ENCODE results near the gene ARHGEF12. TPM values are rescaled to one million over a fixed set of nuclear protein-coding genes. Genes with fewer than 3 reads are reported as not detected.

Gene ARHGEF12
- total RNA-seq, 4 donors from 2014 or later: 52.9 to 77.3 (median 61.4) TPM

- no peaks in the 10 kb centered on the region for H3K9me3 ChIP-seq
- no peaks in the 10 kb centered on the region for H3K36me3 ChIP-seq
- intact Hi-C loops (cut with DNase I; ENCODE audit: low total_unique reads): no loop called here
- H3K4me1 ChIP-seq: no peaks in the 10 kb centered on the region
- TF ChIP-seq CTCF (IDR thresholded peaks at IDR 0.05 in 4 of 5, conservative IDR thresholded peaks at IDR 0.05 in 1 of 5) (no peak), POLR2A (IDR thresholded peaks at IDR 0.05) (no peak)
- H3K4me3 ChIP-seq: no peak overlapping the region
- DNase-seq: no peak
- in situ Hi-C loops (cut with MboI; ENCODE audit: low sequenced_read_pairs in 4 of 4): loop anchor here (5.0 to 25.0 kb wide), 7 partner anchors 166 to 676 kb away; partner anchors contain the start of gene TECTA (in 2 of the 4)
- peaks cover 0 to 9% (median 3%) of the 10 kb centered on the region in 3 donors for H3K27me3 ChIP-seq
- no peak for ATAC-seq
- H3K27ac ChIP-seq: no peak overlapping the region
Measured at GRCh38 chr11:120518356-120518755, 182.1 kb downstream of the ARHGEF12 start.

GRCh38 chr11:120519474-120519873 lies 183.3 kb downstream of the ARHGEF12 start:
- H3K9me3 ChIP-seq: no peaks in the 10 kb centered on the region
- H3K36me3 ChIP-seq: no peaks in the 10 kb centered on the region
- TF ChIP-seq POLR2A (IDR thresholded peaks at IDR 0.05): no peak
- no peak for TF ChIP-seq CTCF (IDR thresholded peaks at IDR 0.05 in 4 of 5, conservative IDR thresholded peaks at IDR 0.05 in 1 of 5)
- intact Hi-C loops (cut with DNase I; ENCODE audit: low total_unique reads): loop anchor here (1.0 kb wide), 1 partner anchor 37 kb away; no protein-coding TSS in a partner anchor
- no peaks in the 10 kb centered on the region for H3K4me1 ChIP-seq
- no peak for DNase-seq
- H3K4me3 ChIP-seq: no peak overlapping the region
- H3K27me3 ChIP-seq: peaks cover 0 to 9% (median 3%) of the 10 kb centered on the region in 3 donors
- H3K27ac ChIP-seq: no peak overlapping the region
- in situ Hi-C loops (cut with MboI; ENCODE audit: low sequenced_read_pairs in 4 of 4): loop anchor here (5.0 to 25.0 kb wide), 7 partner anchors 165 to 675 kb away; partner anchors contain the start of gene TECTA (in 2 of the 4)
- ATAC-seq: no peak

- Histone ChIP-seq H3K4me3 (no peak overlapping the region), H3K4me1 (no peaks in the 10 kb centered on the region), H3K36me3 (no peaks in the 10 kb centered on the region), H3K27me3 (peaks cover 0 to 9% (median 3%) of the 10 kb centered on the region in 3 donors), H3K9me3 (no peaks in the 10 kb centered on the region), H3K27ac (no peak overlapping the region)
- DNase-seq (no peak), ATAC-seq (no peak)
- intact Hi-C loops (cut with DNase I; ENCODE audit: low total_unique reads): no loop called here
- no peak for TF ChIP-seq CTCF (IDR thresholded peaks at IDR 0.05 in 4 of 5, conservative IDR thresholded peaks at IDR 0.05 in 1 of 5)
- TF ChIP-seq POLR2A (IDR thresholded peaks at IDR 0.05): no peak
- in situ Hi-C loops (cut with MboI; ENCODE audit: low sequenced_read_pairs in 4 of 4): loop anchor here (25.0 kb wide), 4 partner anchors 417 to 667 kb away; partner anchors contain the start of gene TECTA (in 2 of the 4)
Measured at GRCh38 chr11:120520091-120520822, 184.0 kb downstream of the ARHGEF12 start.

GRCh38 chr11:120521176-120521575 lies 185.0 kb downstream of the ARHGEF12 start:
- Histone ChIP-seq H3K36me3 (no peaks in the 10 kb centered on the region), H3K9me3 (no peaks in the 10 kb centered on the region), H3K4me1 (no peaks in the 10 kb centered on the region), H3K27me3 (peaks cover 0 to 9% (median 3%) of the 10 kb centered on the region in 3 donors), H3K27ac (no peak overlapping the region), H3K4me3 (no peak overlapping the region)
- in situ Hi-C loops (cut with MboI; ENCODE audit: low sequenced_read_pairs in 4 of 4): loop anchor here (25.0 kb wide), 4 partner anchors 416 to 666 kb away; partner anchors contain the start of gene TECTA (in 2 of the 4)
- intact Hi-C loops (cut with DNase I; ENCODE audit: low total_unique reads): no loop called here
- DNase-seq: no peak
- TF ChIP-seq CTCF (IDR thresholded peaks at IDR 0.05 in 4 of 5, conservative IDR thresholded peaks at IDR 0.05 in 1 of 5) (no peak), POLR2A (IDR thresholded peaks at IDR 0.05) (no peak)
- no peak for ATAC-seq
